ENCODE results near the gene DUSP7.

Gene DUSP7

GRCh38 chr3:52024765-52025452 is 31.5 kb downstream of the DUSP7 start:
- DNase-seq = no peak

- DNase-seq = no peak
Measured at GRCh38 chr3:52023860-52024764, 32.3 kb downstream of the DUSP7 start.

GRCh38 chr3:52023101-52023770 is 33.1 kb downstream of the DUSP7 start:
- no peak for DNase-seq

DNA sequence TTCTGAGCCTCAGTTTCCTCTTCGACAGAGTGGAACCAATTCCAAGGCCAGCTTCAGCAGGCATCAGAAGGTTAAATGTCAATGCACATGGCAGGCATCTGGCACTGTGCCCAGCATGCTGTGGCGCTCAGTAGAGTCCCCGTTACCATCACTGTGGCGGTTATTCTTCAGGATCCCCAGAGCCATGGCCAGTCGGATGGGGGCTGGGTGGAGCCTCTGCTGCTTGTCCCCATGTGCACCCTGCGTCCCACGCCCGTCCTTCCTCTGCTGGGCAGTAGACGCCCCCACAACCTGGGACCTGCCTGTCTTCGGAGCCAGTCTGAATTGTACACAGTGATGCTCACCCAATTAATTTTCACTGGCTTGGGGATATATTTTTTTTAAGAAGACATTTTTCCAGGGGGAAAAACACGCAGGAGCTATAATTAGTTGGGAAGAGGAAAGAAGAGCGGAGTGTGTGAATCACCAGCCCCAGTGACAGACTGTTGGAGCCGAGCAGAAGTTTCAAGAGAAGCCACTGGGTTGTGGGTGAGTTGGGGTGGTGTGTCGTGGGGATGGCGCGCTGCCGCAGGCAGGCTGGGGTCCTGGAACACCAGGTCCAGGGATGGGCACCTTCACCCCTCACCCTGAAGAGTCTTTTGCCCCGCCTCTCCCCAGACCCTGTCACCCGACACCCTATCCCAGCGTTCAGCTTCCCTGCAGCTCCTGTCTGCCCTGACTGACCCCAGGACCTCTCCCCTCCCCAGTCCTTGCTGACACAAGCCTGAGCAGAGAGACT is 33.9 kb downstream of the DUSP7 start:
- no peak for DNase-seq

DNA sequence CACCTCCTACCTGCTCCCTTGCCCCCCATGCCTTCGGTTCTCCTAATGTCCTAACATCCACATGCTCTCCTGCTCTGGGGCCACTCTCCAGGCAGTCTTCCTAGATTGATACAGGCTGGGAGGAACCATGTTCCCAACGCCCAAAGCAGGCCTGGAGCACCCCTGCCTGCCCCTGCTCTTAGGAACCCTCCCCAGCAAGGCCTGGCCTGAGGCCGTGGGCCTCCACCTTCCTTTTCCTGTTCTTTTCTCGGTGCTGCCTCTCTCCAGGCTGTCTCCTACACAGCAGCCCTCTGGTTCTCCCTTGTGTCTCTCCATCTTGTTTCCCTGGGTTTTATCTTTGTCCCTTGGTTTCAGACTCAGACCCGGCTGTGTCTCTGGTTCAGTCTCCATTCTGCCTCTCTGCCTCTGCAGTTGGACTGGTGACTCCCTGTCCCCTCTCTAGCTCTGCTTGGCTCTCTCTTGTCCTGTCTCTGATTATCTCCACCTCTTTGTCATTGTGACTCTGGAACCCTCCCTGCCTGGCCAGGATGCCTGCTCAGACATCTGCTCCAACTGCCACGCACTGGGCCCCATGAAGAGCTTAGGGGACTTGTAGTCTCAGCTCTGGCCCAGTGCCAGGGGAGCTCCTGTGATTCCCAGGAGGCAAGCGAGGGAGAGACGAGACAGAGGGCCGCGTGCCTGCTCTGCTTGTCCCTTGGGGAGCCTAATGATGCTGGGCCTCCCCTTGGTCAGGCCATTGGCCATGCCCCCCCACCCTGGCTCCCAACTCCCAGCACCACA is 34.7 kb downstream of the DUSP7 start:
- DNase-seq = no peak

GRCh38 chr3:52020796-52021195 is 35.6 kb downstream of the DUSP7 start:
- no peak for DNase-seq

DNA sequence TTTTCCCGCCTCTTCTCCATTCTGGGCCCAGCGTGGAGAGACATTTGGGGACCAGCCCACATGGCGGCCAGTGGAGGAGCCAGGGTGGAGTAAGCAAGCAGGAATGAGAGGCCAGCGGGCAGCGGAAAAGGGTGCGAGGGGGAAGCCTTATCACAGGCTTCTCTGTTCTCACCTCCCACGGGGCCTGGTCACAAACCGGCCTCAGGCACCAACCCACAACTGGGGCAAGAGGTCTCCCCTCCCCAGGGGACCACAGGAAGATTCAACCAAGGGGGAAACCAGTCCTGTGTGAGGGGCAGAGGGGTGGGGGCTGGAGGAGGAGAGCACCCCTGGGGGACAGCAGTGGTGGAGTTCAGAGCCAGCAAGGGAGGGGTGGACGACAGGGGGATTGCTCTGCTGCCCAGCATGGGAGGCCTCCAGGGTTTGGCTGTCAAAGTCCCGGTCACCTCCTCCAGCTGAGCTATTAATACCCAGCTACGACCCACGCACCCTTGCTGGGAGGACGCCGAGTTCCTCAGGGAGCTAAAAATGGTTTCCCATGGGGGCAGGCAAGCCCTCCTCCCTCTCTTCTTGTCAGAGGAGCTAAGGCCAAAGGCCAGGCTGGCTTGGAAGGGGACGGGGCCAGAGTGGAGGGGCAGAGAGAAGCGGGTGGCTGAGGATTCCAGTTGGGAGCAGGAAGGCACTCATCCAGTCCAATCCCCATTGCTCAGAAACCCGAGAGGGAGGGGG is 36.9 kb downstream of the DUSP7 start:
- no peak for DNase-seq

DNA sequence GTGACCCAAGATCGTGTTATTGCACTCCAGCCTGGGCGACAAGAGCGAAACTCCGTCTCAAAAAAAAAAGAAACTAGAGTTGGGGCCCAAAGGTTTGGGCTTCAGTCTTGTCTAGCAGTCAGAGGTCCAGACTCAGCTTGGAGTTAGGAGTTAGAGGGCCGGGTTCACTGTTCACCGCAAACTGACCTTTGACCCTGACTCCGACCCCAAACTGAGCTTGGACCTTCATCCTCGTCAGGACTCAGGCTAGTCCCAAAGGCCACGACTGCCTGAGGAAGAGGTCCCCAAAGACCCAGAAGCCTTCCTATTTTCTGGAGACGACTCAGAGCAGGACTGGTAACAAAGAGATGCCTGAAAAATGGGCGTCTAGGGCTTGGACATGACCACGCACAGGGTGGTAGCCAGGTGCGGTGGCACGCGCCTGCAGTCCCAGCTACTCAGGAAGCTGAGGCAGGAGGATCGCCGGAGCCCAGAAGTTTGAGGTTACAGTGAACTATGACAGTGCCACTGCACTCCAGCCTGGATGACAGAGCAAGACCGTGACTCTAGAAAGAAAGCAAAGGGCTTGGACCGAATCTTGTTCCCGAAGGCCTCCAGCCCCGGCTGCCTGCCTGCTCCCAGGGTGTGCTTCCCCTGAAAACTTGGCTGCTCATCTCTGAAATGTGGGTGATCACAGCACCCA is 37.9 kb downstream of the DUSP7 start:
- no peak for DNase-seq

DNA sequence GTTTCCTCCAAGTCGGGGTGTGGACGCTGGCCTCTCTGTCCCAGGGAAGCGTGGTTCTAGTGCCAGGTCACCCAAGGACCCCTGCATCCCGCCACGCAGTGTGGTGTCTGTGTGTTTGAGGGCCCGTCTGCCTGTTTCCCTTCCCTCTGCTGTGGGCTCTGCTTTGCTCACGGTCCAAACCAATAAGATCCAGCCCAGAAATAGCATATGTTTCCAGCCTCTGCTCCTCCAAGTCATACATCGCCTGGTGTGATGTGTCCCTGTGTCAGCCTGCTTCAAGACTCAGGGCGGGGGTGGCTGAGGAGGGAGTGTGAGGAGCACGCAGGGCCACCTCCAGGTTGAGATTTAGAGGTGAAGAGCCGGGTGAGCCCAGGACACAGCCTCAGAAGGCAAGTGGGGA is 38.8 kb downstream of the DUSP7 start:
- no peak for DNase-seq

DNA sequence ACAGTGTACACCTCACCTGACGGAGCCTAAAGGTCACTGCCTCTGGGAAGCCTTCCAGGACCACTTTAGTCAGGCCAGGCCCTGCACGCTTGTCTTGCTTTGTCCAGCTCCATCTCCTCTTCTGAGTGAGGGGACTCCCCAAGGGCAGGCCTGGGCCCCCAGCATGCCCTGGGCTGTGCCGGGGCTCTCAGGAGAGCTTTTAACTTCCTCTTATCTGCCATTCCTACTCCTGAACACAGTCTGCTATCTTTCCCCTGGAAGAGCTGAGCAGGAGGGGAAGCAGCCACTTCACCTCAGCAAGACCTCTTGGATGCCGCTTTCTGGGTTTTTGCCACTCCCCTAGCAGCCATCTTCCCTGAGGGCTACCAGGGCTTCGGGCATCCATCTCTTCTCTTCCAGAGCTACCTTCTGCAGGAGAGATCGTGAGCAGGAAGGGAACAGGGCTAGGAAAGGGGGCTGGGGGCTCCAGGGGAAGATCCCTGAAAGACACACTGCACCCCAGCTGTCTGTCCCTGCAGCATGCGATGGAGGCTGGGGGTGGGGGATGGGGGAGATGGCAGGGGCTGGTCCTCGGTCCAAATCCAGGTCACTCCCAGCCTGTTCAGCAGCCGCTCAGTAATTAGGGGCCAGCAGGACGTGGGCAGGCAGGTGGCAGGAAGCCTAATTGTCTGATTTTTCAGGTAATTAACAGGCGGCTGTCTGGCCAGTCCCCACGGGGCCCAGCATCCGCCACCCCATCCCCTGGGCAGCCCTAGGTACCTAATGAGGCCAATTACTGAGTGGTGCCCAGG is 40.7 kb downstream of the DUSP7 start:
- no peak for DNase-seq

- no peak for DNase-seq
Measured at GRCh38 chr3:52014613-52015012, 41.8 kb downstream of the DUSP7 start.

GRCh38 chr3:52013802-52014598 is 42.4 kb downstream of the DUSP7 start:
- no peak for DNase-seq

DNA sequence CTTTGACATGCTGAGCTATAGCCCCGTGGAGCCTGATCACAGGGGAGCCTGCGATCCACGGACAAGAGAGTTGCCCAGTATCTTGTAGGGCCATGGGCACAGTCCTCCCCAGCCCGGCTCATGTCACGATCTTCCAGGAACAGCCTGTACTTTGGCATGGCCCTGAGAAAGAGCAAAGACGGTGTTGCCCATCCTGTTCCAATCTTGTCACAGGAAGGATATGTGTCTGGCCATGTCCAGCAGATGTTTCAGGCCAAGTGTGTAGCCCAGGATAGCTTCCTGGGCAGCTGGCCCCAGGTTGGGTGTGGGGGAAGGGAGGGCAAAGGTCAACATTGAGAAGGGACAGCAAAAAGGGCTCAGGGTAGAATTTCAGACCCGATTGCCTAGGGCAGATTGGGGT is 43.7 kb downstream of the DUSP7 start:
- DNase-seq = no peak

- no peak for DNase-seq
Measured at GRCh38 chr3:52010431-52010830, 45.9 kb downstream of the DUSP7 start.

DNA sequence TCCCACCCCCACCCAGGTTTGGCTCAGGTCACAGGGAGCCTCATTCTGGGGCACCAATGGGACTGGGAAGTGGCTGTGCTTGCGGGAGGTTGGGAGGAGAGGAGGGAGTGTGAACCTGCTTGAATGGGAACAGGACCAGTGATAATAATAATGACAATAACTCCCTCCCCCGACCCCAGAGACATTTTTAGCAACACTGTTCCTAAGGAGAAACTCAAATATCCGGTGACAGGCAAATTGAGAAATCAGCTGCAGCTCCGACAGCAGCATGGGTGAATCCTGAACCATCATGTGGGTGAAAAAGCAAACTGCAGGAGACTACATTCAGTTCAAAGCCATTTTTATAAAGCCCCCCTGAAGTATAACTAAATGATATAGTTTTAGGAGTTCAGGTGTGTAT is 49.1 kb downstream of the DUSP7 start:
- no peak for DNase-seq

- no peak for DNase-seq
Measured at GRCh38 chr3:52006820-52007133, 49.6 kb downstream of the DUSP7 start.

- no peak for DNase-seq
Measured at GRCh38 chr3:52006017-52006819, 50.2 kb downstream of the DUSP7 start.

- no peak for DNase-seq
Measured at GRCh38 chr3:52005571-52005986, 50.8 kb downstream of the DUSP7 start.

Data from NCI-H226 (cell line).